Nephron (organoid): ENCODE data around the gene CD44.

Source experiments
- H3K27ac Mint-ChIP-seq, 3 experiments: 2 replicates each; pipeline ENCODE4 v1.8.0; 2020; ENCODE audit warnings: mixed read lengths in 3 of 3, mild to moderate bottlenecking in 2 of 3, moderate library complexity in 1 of 3
- H3K27me3 Mint-ChIP-seq: 2 replicates; pipeline ENCODE4 v1.8.0; 2021; ENCODE audit warnings: low read depth, mild to moderate bottlenecking, moderate library complexity, mixed read lengths
- H3K36me3 Mint-ChIP-seq: 2 replicates; pipeline ENCODE4 v1.8.0; 2020; ENCODE audit warnings: low read depth, mixed read lengths
- H3K4me1 Mint-ChIP-seq: 2 replicates; pipeline ENCODE4 v1.8.0; 2020; ENCODE audit warnings: mixed read lengths
- H3K4me3 Mint-ChIP-seq, 3 experiments: 2 replicates each; pipeline ENCODE4 v1.8.0; 2020; ENCODE audit warnings: mild to moderate bottlenecking in 3 of 3, mixed read lengths in 3 of 3, moderate library complexity in 2 of 3
- H3K9me3 Mint-ChIP-seq: 2 replicates; pipeline ENCODE4 v1.8.0; 2020; ENCODE audit warnings: mixed read lengths
- TF ChIP-seq, protein P1 (sequence below), 3 experiments: fragments of 200-600 bp; sonication (generic); IDR thresholded peaks; one replicate each; pipeline ENCODE4 v1.5.0; 2021; ENCODE audit warnings: antibody characterized with exemption in 3 of 3; ENCODE audit not compliant: unreplicated experiment in 3 of 3

The CD44 gene

DNA sequence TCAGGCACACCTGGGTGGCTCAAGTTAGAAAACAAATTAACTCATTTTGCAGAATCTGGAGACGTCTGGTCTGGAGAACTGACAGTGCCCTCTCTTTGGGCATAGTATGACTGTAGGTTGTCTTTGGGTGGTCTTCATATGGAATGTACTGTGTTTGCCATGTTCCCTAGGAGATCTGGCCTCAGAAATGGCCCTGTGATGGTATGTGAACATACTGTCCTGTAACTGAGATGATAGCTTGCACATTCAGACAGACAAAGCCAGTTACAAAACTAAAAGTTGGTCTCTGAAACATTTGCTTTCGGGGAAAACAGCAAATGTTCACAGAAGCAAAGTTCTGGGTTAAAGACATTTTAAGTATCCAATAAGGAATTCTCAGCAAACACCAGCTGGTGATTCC is 29.7 kb downstream of the CD44 start:
- H3K9me3 Mint-ChIP-seq: no peaks in the 10 kb centered on the region
- H3K27ac Mint-ChIP-seq: peak overlapping the region in 1 of 3 experiments; percentile 36
- H3K4me3 Mint-ChIP-seq: no peak overlapping the region
- H3K27me3 Mint-ChIP-seq: peaks cover 16% of the 10 kb centered on the region
- TF ChIP-seq, protein P1, sequence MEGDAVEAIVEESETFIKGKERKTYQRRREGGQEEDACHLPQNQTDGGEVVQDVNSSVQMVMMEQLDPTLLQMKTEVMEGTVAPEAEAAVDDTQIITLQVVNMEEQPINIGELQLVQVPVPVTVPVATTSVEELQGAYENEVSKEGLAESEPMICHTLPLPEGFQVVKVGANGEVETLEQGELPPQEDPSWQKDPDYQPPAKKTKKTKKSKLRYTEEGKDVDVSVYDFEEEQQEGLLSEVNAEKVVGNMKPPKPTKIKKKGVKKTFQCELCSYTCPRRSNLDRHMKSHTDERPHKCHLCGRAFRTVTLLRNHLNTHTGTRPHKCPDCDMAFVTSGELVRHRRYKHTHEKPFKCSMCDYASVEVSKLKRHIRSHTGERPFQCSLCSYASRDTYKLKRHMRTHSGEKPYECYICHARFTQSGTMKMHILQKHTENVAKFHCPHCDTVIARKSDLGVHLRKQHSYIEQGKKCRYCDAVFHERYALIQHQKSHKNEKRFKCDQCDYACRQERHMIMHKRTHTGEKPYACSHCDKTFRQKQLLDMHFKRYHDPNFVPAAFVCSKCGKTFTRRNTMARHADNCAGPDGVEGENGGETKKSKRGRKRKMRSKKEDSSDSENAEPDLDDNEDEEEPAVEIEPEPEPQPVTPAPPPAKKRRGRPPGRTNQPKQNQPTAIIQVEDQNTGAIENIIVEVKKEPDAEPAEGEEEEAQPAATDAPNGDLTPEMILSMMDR (IDR thresholded peaks at IDR 0.05; ENCODE audit: unreplicated experiment in 3 of 3): no peak
- H3K36me3 Mint-ChIP-seq: no peaks in the 10 kb centered on the region
- peaks cover 30% of the 10 kb centered on the region for H3K4me1 Mint-ChIP-seq

DNA sequence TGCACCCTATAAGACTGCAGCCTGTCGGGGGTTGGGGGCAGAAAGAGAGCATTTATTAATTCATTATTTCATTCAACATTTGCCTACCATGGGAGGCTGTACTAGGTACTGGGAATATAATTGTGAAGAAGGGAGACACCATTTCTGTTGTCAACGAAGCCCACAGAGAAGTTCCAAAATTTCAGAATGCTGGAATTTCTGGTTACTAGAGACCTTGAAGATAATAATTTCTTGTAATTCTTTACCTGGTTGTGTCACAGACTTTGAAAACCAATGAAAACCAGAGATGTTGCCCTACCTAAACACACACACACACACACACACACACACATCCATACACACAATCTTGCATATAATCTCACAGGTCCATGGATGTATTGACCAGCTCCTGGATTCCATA is 30.1 kb downstream of the CD44 start:
- Mint-ChIP-seq H3K4me3 (no peak overlapping the region), H3K27me3 (peaks cover 16% of the 10 kb centered on the region), H3K27ac (peak overlapping the region in 1 of 3 experiments; percentile 36), H3K36me3 (no peaks in the 10 kb centered on the region), H3K4me1 (peaks cover 30% of the 10 kb centered on the region), H3K9me3 (no peaks in the 10 kb centered on the region)
- TF ChIP-seq, protein P1 (IDR thresholded peaks at IDR 0.05; ENCODE audit: unreplicated experiment in 3 of 3): no peak

DNA sequence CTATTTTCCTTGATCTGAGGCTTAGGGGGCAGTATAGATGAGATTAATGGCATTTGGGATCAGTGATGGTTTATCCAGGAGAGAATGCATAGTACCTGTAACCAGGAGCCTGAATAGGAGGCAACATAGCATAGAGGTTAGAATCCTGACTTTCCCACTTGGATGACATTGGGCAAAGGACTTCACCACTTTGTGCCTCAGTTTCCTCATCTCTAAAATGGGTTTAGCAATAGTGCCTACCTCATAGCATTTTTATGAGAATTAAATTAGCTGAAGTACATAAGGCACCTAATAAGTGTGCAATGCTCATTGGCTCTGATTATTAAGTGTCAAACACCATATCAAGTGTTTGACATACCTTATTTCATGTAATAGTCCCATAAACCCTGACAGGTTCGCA is 30.8 kb downstream of the CD44 start:
- H3K27ac Mint-ChIP-seq: no peak overlapping the region
- H3K27me3 Mint-ChIP-seq: peaks cover 16% of the 10 kb centered on the region
- no peak overlapping the region for H3K4me3 Mint-ChIP-seq
- H3K4me1 Mint-ChIP-seq: peaks cover 32% of the 10 kb centered on the region
- H3K9me3 Mint-ChIP-seq: no peaks in the 10 kb centered on the region
- TF ChIP-seq, protein P1 (IDR thresholded peaks at IDR 0.05; ENCODE audit: unreplicated experiment in 3 of 3): no peak
- H3K36me3 Mint-ChIP-seq: no peaks in the 10 kb centered on the region

DNA sequence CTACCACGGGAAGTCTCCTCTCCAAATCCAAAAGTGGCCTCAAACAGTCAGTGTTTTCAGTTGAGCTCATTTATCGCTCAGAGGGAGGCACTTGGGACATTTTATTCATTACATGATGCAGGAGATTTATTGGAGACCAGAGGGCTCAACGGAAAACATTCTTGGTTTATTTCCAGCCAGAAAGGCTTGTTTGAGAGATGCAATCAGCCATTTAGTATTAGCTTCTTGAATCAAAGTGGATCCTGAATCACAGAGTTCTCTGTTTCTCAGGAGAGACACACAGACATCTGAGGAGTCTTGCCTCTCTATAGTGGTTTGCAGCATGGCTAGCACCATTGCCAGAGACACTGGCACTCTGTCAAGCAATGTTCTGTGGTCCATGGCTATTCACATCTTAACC is 31.5 kb downstream of the CD44 start:
- H3K4me3 Mint-ChIP-seq: no peak overlapping the region
- H3K27me3 Mint-ChIP-seq: peaks cover 16% of the 10 kb centered on the region
- peaks cover 35% of the 10 kb centered on the region for H3K4me1 Mint-ChIP-seq
- H3K27ac Mint-ChIP-seq: peak overlapping the region; percentile 34 to 61 (median 44)
- TF ChIP-seq, protein P1 (IDR thresholded peaks at IDR 0.05; ENCODE audit: unreplicated experiment in 3 of 3): no peak
- H3K36me3 Mint-ChIP-seq: no peaks in the 10 kb centered on the region
- H3K9me3 Mint-ChIP-seq: no peaks in the 10 kb centered on the region

DNA sequence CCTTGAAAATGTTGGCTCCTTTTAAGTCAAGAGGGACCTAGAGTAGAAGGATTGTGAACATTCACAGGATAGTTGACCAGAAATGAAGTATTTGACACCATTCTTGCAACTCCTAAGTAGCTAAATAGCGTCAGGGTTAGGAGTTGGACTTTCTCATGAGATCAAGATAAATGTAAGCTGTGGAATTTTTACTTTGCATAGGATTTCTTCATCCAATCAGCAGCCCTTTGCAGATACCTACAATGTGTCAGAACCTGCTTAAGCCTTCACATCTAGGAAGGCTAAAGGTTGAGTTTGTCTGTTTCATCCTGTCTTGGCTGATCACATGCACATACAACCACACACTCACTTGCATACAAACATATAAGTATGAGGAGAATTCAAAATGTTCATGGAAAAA is 32.3 kb downstream of the CD44 start:
- TF ChIP-seq, protein P1 (IDR thresholded peaks at IDR 0.05; ENCODE audit: unreplicated experiment in 3 of 3): no peak
- no peak overlapping the region for H3K27ac Mint-ChIP-seq
- no peaks in the 10 kb centered on the region for H3K9me3 Mint-ChIP-seq
- H3K4me3 Mint-ChIP-seq: no peak overlapping the region
- no peaks in the 10 kb centered on the region for H3K36me3 Mint-ChIP-seq
- peaks cover 16% of the 10 kb centered on the region for H3K27me3 Mint-ChIP-seq
- peaks cover 35% of the 10 kb centered on the region for H3K4me1 Mint-ChIP-seq

DNA sequence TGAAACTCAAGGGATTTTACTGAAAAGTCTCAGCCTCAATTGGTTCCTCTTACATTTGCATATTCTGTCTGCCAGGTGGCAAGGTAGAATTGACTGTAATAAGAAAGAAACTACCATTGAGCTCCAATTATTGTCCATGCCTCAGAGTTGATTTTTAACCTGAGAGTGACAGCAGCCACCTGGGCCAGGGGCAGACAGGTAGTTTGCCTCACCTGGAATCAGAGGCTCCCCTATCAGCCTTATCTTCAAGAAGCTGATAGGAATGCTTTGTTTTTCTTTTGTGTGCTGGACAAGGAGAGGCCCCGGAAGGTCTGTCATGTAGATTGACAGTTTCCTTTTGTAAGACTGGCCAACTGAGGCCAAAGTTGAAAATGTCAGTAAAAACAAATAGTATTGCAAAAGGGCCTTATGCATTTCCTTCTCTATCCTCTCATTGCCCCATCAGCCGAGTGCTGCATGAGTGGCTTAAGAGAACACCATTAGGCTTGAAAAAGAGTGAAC is 34.1 kb downstream of the CD44 start:
- Mint-ChIP-seq H3K4me1 (peaks cover 36% of the 10 kb centered on the region), H3K9me3 (no peaks in the 10 kb centered on the region), H3K36me3 (no peaks in the 10 kb centered on the region), H3K27me3 (peaks cover 9% of the 10 kb centered on the region), H3K4me3 (no peak overlapping the region), H3K27ac (no peak overlapping the region)
- TF ChIP-seq, protein P1 (IDR thresholded peaks at IDR 0.05; ENCODE audit: unreplicated experiment in 3 of 3): no peak
